Stimulated activated CD8-positive, alpha-beta memory T cell treated with anti-CD3 and anti-CD28 coated beads, Interleukin-4, amount 100 ng/mL, for 24 hours (primary cell): ENCODE data around the gene MEFV.
"Not testable (repeated sequence)": the region's sequence is repeated elsewhere in the genome, so short reads cannot be mapped to it uniquely, and the experiment has no call there.

Source experiments
- DNase-seq: peaks from one replicate; pipeline ENCODE4 v3.0.0-alpha.2; 2020; ENCODE audit warnings: low read depth

Gene MEFV

GRCh38 chr16:3215601-3216262, 40.7 kb downstream of the MEFV start:
- DNase-seq = no peak

- no peak for DNase-seq
Observed at GRCh38 chr16:3214904-3215600, 41.4 kb downstream of the MEFV start.

GRCh38 chr16:3212567-3212966, 43.9 kb downstream of the MEFV start:
- DNase-seq = no peak

- no peak for DNase-seq
Observed at GRCh38 chr16:3212006-3212405, 44.4 kb downstream of the MEFV start.

- DNase-seq = no peak
Observed at GRCh38 chr16:3207086-3207953, 49.1 kb downstream of the MEFV start.

GRCh38 chr16:3205939-3206338, 50.5 kb downstream of the MEFV start:
- not testable (repeated sequence) for DNase-seq

- no peak for DNase-seq
Observed at GRCh38 chr16:3202903-3203539, 53.4 kb downstream of the MEFV start.

- no peak for DNase-seq
Observed at GRCh38 chr16:3198334-3199072, 57.9 kb downstream of the MEFV start.

- not testable (repeated sequence) for DNase-seq
Observed at GRCh38 chr16:3197694-3198333, 58.6 kb downstream of the MEFV start.

- DNase-seq = no peak
Observed at GRCh38 chr16:3195975-3196374, 60.5 kb downstream of the MEFV start.

- DNase-seq = no peak
Observed at GRCh38 chr16:3194792-3195191, 61.6 kb downstream of the MEFV start.

GRCh38 chr16:3193221-3194212, 62.9 kb downstream of the MEFV start:
- DNase-seq = no peak

- DNase-seq = no peak
Observed at GRCh38 chr16:3192476-3193019, 63.9 kb downstream of the MEFV start.
